Testis (tissue), 2 donors: Measurements from ENCODE around the gene RPS6KB1.

Experiments used
- POLR2A ChIP-seq: fragments of 450-650 bp; IDR thresholded peaks from one replicate; pipeline ENCODE4 v1.6.1; 2017; ENCODE audit warnings: antibody characterized with exemption, mild to moderate bottlenecking, moderate library complexity
- TF ChIP-seq, protein P1 (sequence below), 3 experiments: fragments of 450-650 bp in 2 of 3; fragments of 200-600 bp in 1 of 3; sonication (generic) in 1 of 3; IDR thresholded peaks; one replicate each; pipeline ENCODE4 v1.5.1; 2016 to 2019; ENCODE audit warnings: antibody characterized with exemption in 3 of 3, mild to moderate bottlenecking in 2 of 3, moderate library complexity in 1 of 3

DNA sequence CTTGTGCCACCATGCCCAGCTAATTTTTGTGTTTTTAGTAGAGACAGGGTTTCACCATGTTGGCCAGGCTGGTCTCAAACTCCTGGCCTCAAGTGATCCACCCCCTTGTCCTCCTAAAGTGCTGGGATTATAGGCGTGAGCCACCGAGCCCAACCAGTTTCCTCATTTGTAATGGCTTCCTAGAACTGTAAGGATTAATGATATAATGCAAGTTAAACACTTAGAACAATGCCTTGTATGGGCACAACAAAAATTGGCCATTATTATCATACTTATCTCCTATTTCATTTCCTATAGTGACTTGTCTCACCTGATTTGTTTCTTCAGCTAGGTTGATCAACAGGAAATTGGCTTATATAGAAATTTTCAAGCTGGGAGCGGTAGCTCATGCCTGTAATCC lies 14.3 kb upstream of the RPS6KB1 start:
- TF ChIP-seq, protein P1, sequence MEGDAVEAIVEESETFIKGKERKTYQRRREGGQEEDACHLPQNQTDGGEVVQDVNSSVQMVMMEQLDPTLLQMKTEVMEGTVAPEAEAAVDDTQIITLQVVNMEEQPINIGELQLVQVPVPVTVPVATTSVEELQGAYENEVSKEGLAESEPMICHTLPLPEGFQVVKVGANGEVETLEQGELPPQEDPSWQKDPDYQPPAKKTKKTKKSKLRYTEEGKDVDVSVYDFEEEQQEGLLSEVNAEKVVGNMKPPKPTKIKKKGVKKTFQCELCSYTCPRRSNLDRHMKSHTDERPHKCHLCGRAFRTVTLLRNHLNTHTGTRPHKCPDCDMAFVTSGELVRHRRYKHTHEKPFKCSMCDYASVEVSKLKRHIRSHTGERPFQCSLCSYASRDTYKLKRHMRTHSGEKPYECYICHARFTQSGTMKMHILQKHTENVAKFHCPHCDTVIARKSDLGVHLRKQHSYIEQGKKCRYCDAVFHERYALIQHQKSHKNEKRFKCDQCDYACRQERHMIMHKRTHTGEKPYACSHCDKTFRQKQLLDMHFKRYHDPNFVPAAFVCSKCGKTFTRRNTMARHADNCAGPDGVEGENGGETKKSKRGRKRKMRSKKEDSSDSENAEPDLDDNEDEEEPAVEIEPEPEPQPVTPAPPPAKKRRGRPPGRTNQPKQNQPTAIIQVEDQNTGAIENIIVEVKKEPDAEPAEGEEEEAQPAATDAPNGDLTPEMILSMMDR (IDR thresholded peaks at IDR 0.05): no peak
- no peak for TF ChIP-seq POLR2A
